Panc1 (cell line): Measurements from ENCODE around the gene ANK3. TPM values are rescaled to one million over a fixed set of nuclear protein-coding genes. Genes with fewer than 3 reads are reported as not detected.

Experiments
- ATAC-seq: fragments of 200-7000 bp; cut with Tn5 transposase; 2 replicates; pipeline ENCODE4 v1.9.1; 2020; ENCODE audit warnings: mild to moderate bottlenecking, moderate library complexity
- BruUV-seq: library from RNA; stranded (reverse); fragments of 400-500 nt; replicated peaks from 2 replicates; lab custom pipeline; 2021; lab: Mats Ljungman, UMichigan
- CTCF ChIA-PET: fragments of 300-600 bp; sonication (Branson Sonifier 250); formaldehyde crosslinking; loops from one replicate; lab custom pipeline; 2022; ENCODE audit warnings: antibody characterized with exemption; lab: Charles Lee
- POLR2A ChIA-PET: fragments of 300-600 bp; sonication (Branson Sonifier 250); formaldehyde crosslinking; loops from one replicate; lab custom pipeline; 2022; ENCODE audit warnings: antibody characterized with exemption; lab: Charles Lee
- DNase-seq: peaks from one replicate; pipeline ENCODE4 v3.0.0-alpha.2; 2010; ENCODE audit warnings: low read depth, low spot score
- H3K27ac ChIP-seq: 2 replicates; pipeline ENCODE4 v1.5.1; 2011; ENCODE audit warnings: mild to moderate bottlenecking, low read length, inconsistent platforms
- H3K27me3 ChIP-seq: fragments of 200-500 bp; sonication (Bioruptor generic); 2 replicates; pipeline ENCODE4 v1.6.0; 2014; ENCODE audit warnings: low read length, inconsistent platforms; ENCODE audit not compliant: control insufficient read depth, insufficient read depth
- H3K36me3 ChIP-seq: fragments of 200-500 bp; sonication (Bioruptor generic); 2 replicates; pipeline ENCODE4 v1.5.1; 2014; ENCODE audit warnings: inconsistent platforms, mild to moderate bottlenecking, low read length, moderate library complexity; ENCODE audit not compliant: control insufficient read depth, insufficient read depth
- H3K4me1 ChIP-seq: 2 replicates; pipeline ENCODE4 v1.5.1; 2011; ENCODE audit warnings: inconsistent platforms, mild to moderate bottlenecking, low read length, moderate library complexity; ENCODE audit not compliant: control insufficient read depth, insufficient read depth
- H3K4me3 ChIP-seq, 2 experiments: 2 replicates each; pipeline ENCODE4 v1.5.1; 2011 to 2012; ENCODE audit warnings: low read depth in 2 of 2, low read length in 2 of 2, mild to moderate bottlenecking in 2 of 2, inconsistent platforms in 1 of 2, moderate library complexity in 1 of 2
- H3K9me3 ChIP-seq: fragments of 200-500 bp; sonication (Bioruptor generic); 2 replicates; pipeline ENCODE4 v1.5.1; 2014; ENCODE audit warnings: low read depth, mild to moderate bottlenecking, inconsistent platforms, low read length, moderate library complexity; ENCODE audit not compliant: control insufficient read depth, insufficient read depth
- POLR2AphosphoS5 ChIP-seq: IDR thresholded peaks from 2 replicates; pipeline ENCODE4 v1.6.1; 2012; ENCODE audit warnings: mild to moderate bottlenecking, low read depth, low read length, moderate library complexity
- SIN3A ChIP-seq: IDR thresholded peaks from 2 replicates; pipeline ENCODE4 v1.6.1; 2012; ENCODE audit warnings: low read depth, mild to moderate bottlenecking, low read length, moderate library complexity, borderline replicate concordance; ENCODE audit not compliant: insufficient read depth
- TCF7L2 ChIP-seq: IDR thresholded peaks from 2 replicates; pipeline ENCODE4 v1.6.1; 2011; ENCODE audit warnings: mild to moderate bottlenecking, low read depth, low read length, inconsistent platforms
- in situ Hi-C: cut with HindIII; loops from 2 replicates; pipeline ENCODE4 v1.10.0; 2016; ENCODE audit warnings: low sequenced_read_pairs, low pct_unique_long_range_greater_than_20kb
- intact Hi-C: fragments of 100-400 bp; cut with micrococcal nuclease; formaldehyde crosslinking; loops from one replicate; pipeline ENCODE4 v1.10.0; 2022; ENCODE audit not compliant: unreplicated experiment
- total RNA-seq: library from RNA; stranded (reverse); gene quantifications from one replicate; pipeline ENCODE4 v1.2.1, GENCODE V29; 2021; ENCODE audit not compliant: unreplicated experiment
- TF ChIP-seq, protein P1 (sequence below), 2 experiments: IDR thresholded peaks; 2 replicates each; pipeline ENCODE4 v1.6.1; 2011 to 2012; ENCODE audit warnings: low read depth in 2 of 2, control low read depth in 1 of 2, low read length in 1 of 2, mild to moderate bottlenecking in 1 of 2, moderate library complexity in 1 of 2; ENCODE audit not compliant: insufficient read depth in 1 of 2
- TF ChIP-seq, protein P2 (sequence below): fragments of 450-650 bp; IDR thresholded peaks from 2 replicates; pipeline ENCODE4 v1.5.1; 2017; ENCODE audit warnings: mild to moderate bottlenecking

The ANK3 gene
- total RNA-seq, 1 experiment from 2014 or later = 2.5 TPM

DNA sequence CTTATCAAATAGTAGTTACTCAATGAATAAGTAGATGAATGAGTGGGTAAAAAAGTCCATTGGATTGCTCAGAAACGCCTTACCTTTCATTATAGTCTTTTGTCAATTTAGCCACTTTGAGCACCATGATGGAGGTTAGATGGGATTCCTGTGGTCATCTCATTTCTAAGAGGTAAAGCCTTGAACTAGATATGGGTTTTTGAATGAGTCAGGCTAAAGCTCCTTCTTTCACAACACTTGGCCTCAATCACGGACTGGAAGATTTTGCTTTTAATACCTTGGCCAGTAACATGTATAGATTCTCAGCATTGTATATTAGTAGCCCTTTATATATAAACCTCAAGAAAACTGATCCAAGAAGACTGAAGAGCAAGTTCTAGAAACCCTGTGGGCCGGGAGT, 383.6 kb downstream of the ANK3 start:
- H3K9me3 ChIP-seq = no peaks in the 10 kb centered on the region
- H3K4me3 ChIP-seq = no peak overlapping the region
- peaks cover 5% of the 10 kb centered on the region; the same call in 1 of the 2 replicates for H3K27me3 ChIP-seq
- DNase-seq (no peak), ATAC-seq (no peak)
- no peaks in the 10 kb centered on the region for H3K36me3 ChIP-seq
- CTCF ChIA-PET = interaction anchor here (0.6 kb wide), 1 partner anchor 669 kb away, joined by 15 read pairs; no protein-coding TSS in a partner anchor
- intact Hi-C loops = no loop called here
- TF ChIP-seq, protein P1, sequence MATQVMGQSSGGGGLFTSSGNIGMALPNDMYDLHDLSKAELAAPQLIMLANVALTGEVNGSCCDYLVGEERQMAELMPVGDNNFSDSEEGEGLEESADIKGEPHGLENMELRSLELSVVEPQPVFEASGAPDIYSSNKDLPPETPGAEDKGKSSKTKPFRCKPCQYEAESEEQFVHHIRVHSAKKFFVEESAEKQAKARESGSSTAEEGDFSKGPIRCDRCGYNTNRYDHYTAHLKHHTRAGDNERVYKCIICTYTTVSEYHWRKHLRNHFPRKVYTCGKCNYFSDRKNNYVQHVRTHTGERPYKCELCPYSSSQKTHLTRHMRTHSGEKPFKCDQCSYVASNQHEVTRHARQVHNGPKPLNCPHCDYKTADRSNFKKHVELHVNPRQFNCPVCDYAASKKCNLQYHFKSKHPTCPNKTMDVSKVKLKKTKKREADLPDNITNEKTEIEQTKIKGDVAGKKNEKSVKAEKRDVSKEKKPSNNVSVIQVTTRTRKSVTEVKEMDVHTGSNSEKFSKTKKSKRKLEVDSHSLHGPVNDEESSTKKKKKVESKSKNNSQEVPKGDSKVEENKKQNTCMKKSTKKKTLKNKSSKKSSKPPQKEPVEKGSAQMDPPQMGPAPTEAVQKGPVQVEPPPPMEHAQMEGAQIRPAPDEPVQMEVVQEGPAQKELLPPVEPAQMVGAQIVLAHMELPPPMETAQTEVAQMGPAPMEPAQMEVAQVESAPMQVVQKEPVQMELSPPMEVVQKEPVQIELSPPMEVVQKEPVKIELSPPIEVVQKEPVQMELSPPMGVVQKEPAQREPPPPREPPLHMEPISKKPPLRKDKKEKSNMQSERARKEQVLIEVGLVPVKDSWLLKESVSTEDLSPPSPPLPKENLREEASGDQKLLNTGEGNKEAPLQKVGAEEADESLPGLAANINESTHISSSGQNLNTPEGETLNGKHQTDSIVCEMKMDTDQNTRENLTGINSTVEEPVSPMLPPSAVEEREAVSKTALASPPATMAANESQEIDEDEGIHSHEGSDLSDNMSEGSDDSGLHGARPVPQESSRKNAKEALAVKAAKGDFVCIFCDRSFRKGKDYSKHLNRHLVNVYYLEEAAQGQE (IDR thresholded peaks at IDR 0.05; ENCODE audit: insufficient read depth in 1 of 2, low read depth in 2 of 2, low read length in 1 of 2) = no peak
- TF ChIP-seq POLR2AphosphoS5 (no peak), TCF7L2 (no peak), SIN3A (no peak)
- TF ChIP-seq, protein P2, sequence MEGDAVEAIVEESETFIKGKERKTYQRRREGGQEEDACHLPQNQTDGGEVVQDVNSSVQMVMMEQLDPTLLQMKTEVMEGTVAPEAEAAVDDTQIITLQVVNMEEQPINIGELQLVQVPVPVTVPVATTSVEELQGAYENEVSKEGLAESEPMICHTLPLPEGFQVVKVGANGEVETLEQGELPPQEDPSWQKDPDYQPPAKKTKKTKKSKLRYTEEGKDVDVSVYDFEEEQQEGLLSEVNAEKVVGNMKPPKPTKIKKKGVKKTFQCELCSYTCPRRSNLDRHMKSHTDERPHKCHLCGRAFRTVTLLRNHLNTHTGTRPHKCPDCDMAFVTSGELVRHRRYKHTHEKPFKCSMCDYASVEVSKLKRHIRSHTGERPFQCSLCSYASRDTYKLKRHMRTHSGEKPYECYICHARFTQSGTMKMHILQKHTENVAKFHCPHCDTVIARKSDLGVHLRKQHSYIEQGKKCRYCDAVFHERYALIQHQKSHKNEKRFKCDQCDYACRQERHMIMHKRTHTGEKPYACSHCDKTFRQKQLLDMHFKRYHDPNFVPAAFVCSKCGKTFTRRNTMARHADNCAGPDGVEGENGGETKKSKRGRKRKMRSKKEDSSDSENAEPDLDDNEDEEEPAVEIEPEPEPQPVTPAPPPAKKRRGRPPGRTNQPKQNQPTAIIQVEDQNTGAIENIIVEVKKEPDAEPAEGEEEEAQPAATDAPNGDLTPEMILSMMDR = no peak
- no peaks in the 10 kb centered on the region for H3K4me1 ChIP-seq
- POLR2A ChIA-PET = no interaction called here
- in situ Hi-C loops = no loop called here
- no TSS peak for BruUV-seq
- H3K27ac ChIP-seq = no peak overlapping the region

DNA sequence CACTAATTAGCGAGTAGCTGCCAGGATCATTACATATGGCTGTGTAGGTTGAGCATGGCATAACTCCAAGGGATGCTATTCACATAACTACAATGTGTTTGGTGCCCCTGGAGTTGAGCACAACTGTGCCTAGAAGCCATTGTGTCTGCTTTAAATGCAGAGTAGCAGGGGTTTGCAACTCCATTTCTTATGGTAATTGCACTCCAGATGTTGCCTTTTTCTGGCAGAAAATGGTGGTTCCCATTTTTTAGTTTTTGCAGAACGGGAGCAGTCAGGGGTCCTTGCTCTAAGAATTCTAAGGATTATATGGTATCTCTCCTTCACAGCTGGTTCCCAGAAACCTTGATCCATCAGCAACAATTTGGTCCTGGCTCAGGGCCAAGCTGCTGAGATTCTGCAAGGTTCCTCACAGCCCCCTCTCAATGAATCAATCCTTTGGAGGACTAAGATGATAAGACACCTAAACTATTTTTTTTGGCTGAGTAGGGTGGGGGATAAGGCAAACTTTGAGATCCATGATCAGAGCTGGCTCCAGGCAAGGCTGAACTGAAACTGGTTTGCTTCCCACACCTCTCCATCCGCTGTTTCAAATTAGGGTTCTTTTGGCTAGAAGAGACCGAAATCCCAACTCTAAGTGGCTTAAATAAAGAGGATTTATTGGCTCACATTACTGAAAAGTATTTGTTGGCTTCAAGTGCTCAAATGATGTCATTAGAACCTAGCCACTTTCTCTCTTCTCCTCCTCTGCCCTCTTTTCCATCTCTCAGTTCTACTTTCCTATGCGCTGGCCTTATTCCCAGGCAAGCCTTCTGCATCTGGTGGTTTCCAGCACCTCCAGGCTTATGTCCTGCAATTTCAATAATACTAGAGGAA, 385.8 kb downstream of the ANK3 start:
- no peaks in the 10 kb centered on the region for H3K4me1 ChIP-seq
- no peaks in the 10 kb centered on the region for H3K36me3 ChIP-seq
- H3K27me3 ChIP-seq = peaks cover 5% of the 10 kb centered on the region; the same call in 1 of the 2 replicates
- ChIA-PET CTCF (no interaction called here), POLR2A (no interaction called here)
- no peak for ATAC-seq
- DNase-seq = no peak
- BruUV-seq = no TSS peak
- no peak overlapping the region for H3K4me3 ChIP-seq
- in situ Hi-C loops = no loop called here
- H3K27ac ChIP-seq = no peak overlapping the region
- intact Hi-C loops = no loop called here
- H3K9me3 ChIP-seq = no peaks in the 10 kb centered on the region
- TF ChIP-seq, protein P1 (IDR thresholded peaks at IDR 0.05; ENCODE audit: insufficient read depth in 1 of 2, low read depth in 2 of 2, low read length in 1 of 2) = no peak
- TF ChIP-seq TCF7L2 = no peak
- no peak for TF ChIP-seq SIN3A
- TF ChIP-seq, protein P2 = no peak
- no peak for TF ChIP-seq POLR2AphosphoS5
